ENCODE measurements around the gene IP6K1.
"Not testable (repeated sequence)": the region's sequence is repeated elsewhere in the genome, so short reads cannot be mapped to it uniquely, and the experiment has no call there.

The IP6K1 gene

GRCh38 chr3:49793486-49794085 lies 7.2 kb upstream of the IP6K1 start:
- no peak for DNase-seq

- DNase-seq: no peak
Measured at GRCh38 chr3:49792371-49793150, 6.2 kb upstream of the IP6K1 start.

DNA sequence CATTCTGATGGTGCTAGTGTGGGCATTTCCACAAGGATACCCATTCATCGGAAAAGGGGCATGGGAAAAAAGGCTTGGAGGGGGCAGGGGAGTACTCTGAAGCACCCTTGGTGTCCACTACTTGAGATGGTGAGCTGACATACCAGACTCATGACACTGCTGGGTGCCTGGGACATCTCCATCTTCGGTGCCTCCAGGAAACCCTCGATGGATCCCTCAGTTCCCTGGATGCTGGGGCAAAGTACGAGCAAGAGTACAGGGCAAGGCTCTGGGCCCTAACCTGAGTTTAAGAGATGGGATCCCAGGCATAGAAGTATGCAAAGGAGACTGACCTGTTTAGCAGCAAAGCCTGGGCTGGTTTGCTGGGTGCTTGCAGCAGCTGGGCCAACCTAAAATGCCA lies 5.2 kb upstream of the IP6K1 start:
- no peak for DNase-seq

GRCh38 chr3:49790626-49791411 lies 4.5 kb upstream of the IP6K1 start:
- DNase-seq: peak; percentile 85

DNA sequence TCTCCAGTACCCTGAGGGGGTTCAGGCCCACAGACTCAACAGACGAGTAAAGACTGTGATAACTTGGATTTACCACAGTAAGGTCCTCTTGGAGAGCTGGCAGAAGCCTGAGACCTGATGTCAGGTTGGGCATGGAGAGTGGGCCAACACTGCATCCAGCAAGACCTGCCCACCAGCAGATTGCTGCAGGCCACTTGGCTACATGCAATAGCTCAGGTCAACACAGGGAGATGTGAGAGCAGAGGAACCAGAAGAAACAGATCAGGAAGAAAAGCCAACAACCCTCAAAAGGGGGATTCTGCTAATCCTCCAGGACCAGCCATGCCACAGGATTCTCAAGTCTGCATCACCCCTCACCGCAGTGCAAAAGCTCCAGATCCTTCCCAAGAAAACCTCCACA lies 1.7 kb upstream of the IP6K1 start:
- DNase-seq: no peak

- DNase-seq: no peak
Measured at GRCh38 chr3:49787536-49787935, 1.2 kb upstream of the IP6K1 start.

- DNase-seq: no peak
Measured at GRCh38 chr3:49787182-49787464, 781 bp upstream of the IP6K1 start.

GRCh38 chr3:49785565-49786356 lies 581 bp downstream of the IP6K1 start:
- DNase-seq: peak; percentile 50

DNA sequence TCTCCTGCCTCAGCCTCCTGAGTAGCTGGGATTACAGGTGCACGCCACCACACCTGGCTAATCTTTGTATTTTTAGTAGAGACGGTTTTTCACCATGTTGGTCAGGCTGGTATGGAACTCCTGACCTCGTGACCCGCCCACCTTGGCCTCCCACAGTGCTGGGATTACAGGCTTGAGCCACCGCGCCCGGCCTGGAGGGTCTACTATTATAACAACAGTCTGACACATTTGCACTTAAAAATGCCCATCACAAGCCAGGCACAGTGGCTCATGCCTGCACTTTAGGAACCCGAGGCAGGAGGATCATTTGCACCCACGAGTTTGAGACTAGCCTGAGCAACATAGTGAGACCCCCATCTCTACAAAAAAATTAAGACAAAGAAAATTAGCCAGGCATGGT lies 4.1 kb downstream of the IP6K1 start:
- DNase-seq: not testable (repeated sequence)

GRCh38 chr3:49781415-49782199 lies 4.7 kb downstream of the IP6K1 start:
- DNase-seq: no peak

DNA sequence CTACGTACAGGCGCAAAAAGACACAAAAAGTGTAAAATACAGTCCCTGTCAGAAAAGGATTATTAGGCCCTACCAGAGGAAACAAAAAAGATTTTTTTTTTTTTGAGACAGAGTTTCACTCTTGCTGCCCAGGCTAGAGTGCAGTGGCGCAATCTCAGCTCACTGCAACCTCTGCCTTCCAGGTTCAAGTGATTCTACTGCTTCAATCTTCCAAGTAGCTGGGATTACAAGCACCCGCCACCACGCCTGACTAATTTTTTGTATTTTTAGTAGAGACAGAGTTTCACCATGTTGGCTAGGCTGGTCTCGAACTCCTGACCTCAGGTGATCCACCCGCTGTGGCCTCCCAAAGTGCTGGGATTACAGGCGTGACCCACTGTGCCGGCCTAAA lies 5.4 kb downstream of the IP6K1 start:
- DNase-seq: not testable (repeated sequence)

DNA sequence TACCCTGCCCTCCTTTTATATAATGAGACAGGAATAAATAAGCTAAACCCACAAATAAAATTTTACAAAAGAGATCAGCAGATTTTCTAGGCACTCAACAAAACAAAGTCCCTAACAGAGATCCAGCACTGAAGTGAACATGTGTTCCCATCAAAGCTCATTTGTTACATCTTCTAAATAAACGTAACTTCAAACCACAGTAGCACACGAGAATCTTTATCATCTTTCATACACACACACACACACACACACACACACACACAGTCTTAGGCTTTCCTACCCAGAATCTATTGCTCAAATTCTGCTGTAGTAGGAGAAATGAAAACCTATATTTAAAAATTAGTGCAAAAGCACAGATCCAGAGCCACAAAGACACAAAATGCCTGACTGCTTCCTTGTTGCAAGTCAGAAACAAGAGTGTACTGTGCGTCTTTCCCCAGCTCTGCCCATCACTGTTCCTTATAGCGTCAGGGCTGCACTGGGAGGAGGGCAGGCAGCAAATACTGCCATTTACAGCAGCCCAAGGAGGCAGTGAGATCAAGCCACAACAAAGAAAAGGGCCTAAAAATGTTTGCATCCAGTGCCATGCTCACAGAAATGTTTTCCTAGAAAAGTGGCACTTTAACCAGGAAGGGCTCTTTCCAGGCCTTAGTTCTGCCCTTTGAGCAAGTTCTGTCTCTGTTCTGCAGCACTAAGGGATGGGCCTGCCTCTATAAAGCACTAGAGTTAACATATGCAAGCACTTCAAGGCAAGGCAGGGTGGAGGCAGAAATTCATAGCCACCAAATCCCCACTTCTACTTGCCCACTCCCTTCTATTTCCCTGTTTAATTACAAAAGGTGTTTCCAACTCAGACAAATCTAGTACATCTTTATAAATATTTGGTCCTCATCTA lies 6.0 kb downstream of the IP6K1 start:
- DNase-seq: no peak

GRCh38 chr3:49779358-49780079 lies 6.8 kb downstream of the IP6K1 start:
- no peak for DNase-seq

DNA sequence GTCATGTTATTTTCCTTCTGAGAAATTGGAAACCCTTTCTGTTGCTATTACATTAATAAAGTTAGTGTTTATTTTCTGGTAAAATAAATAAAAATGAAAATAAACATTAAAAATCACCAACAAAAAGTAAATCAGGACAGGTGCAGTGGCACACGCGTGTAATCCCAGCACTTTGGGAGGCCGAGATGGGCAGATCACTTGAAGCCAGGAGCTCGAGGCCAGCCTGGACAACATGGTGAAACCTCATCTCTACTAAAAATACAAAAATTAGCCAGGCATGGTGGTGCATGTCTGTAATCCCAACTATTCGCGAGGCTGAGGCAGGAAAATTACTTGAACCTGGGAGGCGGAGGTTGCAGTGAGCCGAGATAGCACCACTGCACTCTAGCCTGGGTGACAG lies 10.2 kb downstream of the IP6K1 start:
- DNase-seq: not testable (repeated sequence)

DNA sequence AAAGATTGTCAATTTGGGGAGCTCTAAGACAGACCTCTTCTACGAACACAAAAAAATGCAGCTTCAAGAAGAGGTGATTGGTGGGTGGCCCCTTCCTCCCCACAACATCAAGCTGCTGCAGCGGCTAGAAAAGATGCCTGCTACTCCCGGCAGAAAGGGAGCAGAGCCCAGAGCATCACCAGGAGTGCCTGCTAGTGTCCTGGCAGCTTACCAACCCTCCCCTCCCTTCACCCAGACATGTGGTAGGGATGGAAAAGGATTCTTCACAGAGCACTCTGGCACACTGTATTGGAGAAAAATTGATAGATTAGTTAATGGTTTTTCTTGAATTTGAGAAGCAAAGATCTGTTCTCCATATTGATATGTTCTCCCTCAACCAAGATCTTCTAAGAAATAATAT lies 10.8 kb downstream of the IP6K1 start:
- no peak for DNase-seq

- no peak for DNase-seq
Measured at GRCh38 chr3:49772703-49773102, 13.6 kb downstream of the IP6K1 start.

DNA sequence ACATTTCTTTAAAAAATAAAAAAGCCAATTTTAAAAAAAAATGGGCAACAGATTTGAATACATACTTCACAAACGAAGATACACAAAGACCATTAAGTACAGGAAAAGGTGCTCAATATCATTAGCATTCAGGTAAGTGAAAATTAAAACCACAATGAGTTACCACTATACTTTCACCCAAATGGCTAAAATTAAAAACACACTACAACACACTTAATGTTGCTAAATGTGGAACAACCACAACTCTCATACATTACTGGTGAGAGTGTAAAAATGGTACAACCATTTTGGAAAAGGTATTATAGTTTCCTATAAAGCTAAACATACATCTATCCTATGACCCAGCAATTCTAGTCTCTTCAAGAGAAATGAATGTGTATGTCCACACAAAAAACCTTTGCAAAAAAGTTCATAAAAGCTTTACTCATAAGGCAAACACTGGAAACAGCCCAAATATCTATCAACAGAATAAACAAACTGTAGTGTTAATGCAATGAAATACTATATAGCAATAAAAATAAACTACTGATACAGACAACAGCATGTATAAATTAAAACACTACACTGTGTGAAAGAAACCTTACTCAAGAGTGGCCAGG lies 14.9 kb downstream of the IP6K1 start:
- no peak for DNase-seq

DNA sequence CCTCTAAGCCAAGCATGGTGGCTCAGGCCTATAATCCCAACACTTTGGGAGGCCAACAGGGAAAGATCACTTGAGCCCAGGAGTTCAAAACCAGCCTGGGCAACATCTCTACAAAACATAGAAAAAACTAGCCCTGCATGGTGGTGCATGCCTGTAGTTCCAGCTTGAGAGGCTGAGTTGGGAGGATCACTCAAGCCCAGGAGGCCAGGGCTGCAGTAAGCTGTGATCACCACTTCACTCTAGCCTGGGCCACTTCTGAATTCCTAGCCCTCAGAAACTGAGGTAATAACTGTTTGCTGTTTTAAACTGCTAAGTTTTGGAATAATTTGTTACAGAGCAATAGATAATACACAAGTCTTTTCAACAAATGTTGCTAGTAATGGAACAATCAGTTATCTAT lies 16.4 kb downstream of the IP6K1 start:
- no peak for DNase-seq

DNA sequence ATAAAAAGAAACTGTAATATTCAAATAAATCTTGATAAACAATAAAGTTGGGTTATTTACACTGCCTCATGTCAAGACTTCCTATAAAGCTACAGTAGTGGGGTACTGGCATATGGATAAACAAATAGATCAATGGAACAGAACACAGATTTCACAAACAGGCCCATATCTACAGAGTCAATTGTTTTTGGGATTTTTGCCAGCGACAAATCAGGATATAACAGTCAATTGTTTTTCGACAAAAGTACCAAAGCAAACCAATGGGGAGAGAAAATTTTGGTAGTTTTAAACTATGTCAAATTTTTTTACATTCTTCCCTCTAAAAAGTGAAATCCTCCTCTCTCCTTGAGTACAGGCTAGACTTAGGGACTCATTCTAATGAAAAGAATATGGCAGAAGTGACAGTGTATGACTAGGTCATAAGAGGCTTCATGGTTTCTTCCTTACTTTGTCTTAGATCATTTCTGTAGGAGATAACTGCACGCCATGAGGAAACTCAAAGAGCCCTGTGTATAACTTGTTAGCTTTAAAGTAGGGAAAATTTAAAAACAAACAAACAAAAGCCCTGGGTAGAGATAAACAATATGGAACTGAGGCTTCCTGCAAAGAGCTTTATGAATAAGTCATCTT lies 16.9 kb downstream of the IP6K1 start:
- no peak for DNase-seq

- no peak for DNase-seq
Measured at GRCh38 chr3:49763981-49764380, 22.4 kb downstream of the IP6K1 start.

Data from EL (cell line).